Glutamatergic neuron (in vitro differentiated cells): ENCODE data around the gene WNT7B. TPM values are rescaled to one million over a fixed set of nuclear protein-coding genes. Genes with fewer than 3 reads are reported as not detected.

Experiments used
- DNase-seq: peaks from one replicate; pipeline ENCODE4 v3.0.0; 2022
- H3K27ac Mint-ChIP-seq: one replicate; pipeline ENCODE4 v1.8.0; 2020; ENCODE audit warnings: mild to moderate bottlenecking, mixed read lengths, inconsistent platforms; ENCODE audit not compliant: unreplicated experiment
- H3K27me3 Mint-ChIP-seq: one replicate; pipeline ENCODE4 v1.8.0; 2020; ENCODE audit warnings: mild to moderate bottlenecking, moderate library complexity, mixed read lengths, inconsistent platforms; ENCODE audit not compliant: unreplicated experiment
- H3K36me3 Mint-ChIP-seq: one replicate; pipeline ENCODE4 v1.8.0; 2020; ENCODE audit warnings: mild to moderate bottlenecking, mixed read lengths, inconsistent platforms; ENCODE audit not compliant: unreplicated experiment
- H3K4me1 Mint-ChIP-seq: one replicate; pipeline ENCODE4 v1.8.0; 2020; ENCODE audit warnings: mild to moderate bottlenecking, low read depth, mixed read lengths, inconsistent platforms; ENCODE audit not compliant: unreplicated experiment
- H3K4me3 Mint-ChIP-seq: one replicate; pipeline ENCODE4 v1.8.0; 2020; ENCODE audit warnings: mild to moderate bottlenecking, mixed read lengths, inconsistent platforms; ENCODE audit not compliant: unreplicated experiment
- H3K9me3 Mint-ChIP-seq: one replicate; pipeline ENCODE4 v1.8.0; 2020; ENCODE audit warnings: mild to moderate bottlenecking, moderate library complexity, mixed read lengths, inconsistent platforms; ENCODE audit not compliant: unreplicated experiment
- CTCF ChIP-seq: fragments of 200-600 bp; sonication (generic); IDR thresholded peaks from one replicate; pipeline ENCODE4 v1.5.0; 2021; ENCODE audit not compliant: partially characterized antibody, unreplicated experiment
- total RNA-seq: library from RNA; stranded (reverse); fragmentation: NEBNext Ultra II Directional; extraction: Animal tissue kit (Norgen Biotek cat#: 25700); gene quantifications from one replicate; pipeline ENCODE4 v1.2.1, GENCODE V29; 2021; ENCODE audit not compliant: unreplicated experiment

Gene WNT7B
- total RNA-seq, 1 donor from 2014 or later: 0.37 TPM

GRCh38 chr22:45891471-45891995 lies 85.4 kb downstream of the WNT7B start:
- H3K27ac Mint-ChIP-seq: no peak overlapping the region
- peaks cover 3% of the 10 kb centered on the region for H3K9me3 Mint-ChIP-seq
- H3K4me1 Mint-ChIP-seq: no peaks in the 10 kb centered on the region
- no peak overlapping the region for H3K4me3 Mint-ChIP-seq
- no peak for DNase-seq
- no peak for TF ChIP-seq CTCF
- peaks cover 4% of the 10 kb centered on the region for H3K27me3 Mint-ChIP-seq
- H3K36me3 Mint-ChIP-seq: no peaks in the 10 kb centered on the region

GRCh38 chr22:45891021-45891421 lies 85.9 kb downstream of the WNT7B start:
- peaks cover 4% of the 10 kb centered on the region for H3K27me3 Mint-ChIP-seq
- H3K36me3 Mint-ChIP-seq: no peaks in the 10 kb centered on the region
- no peak overlapping the region for H3K27ac Mint-ChIP-seq
- DNase-seq: peak; percentile 51
- H3K9me3 Mint-ChIP-seq: peaks cover 5% of the 10 kb centered on the region
- no peak overlapping the region for H3K4me3 Mint-ChIP-seq
- TF ChIP-seq CTCF: no peak
- H3K4me1 Mint-ChIP-seq: no peaks in the 10 kb centered on the region

GRCh38 chr22:45890351-45890635 lies 86.7 kb downstream of the WNT7B start:
- Mint-ChIP-seq H3K36me3 (no peaks in the 10 kb centered on the region), H3K9me3 (peaks cover 5% of the 10 kb centered on the region), H3K27me3 (peaks cover 4% of the 10 kb centered on the region), H3K4me1 (no peaks in the 10 kb centered on the region), H3K4me3 (no peak overlapping the region), H3K27ac (no peak overlapping the region)
- no peak for TF ChIP-seq CTCF
- no peak for DNase-seq

- peaks cover 5% of the 10 kb centered on the region for H3K9me3 Mint-ChIP-seq
- H3K27ac Mint-ChIP-seq: no peak overlapping the region
- peaks cover 4% of the 10 kb centered on the region for H3K27me3 Mint-ChIP-seq
- no peaks in the 10 kb centered on the region for H3K36me3 Mint-ChIP-seq
- peak; percentile 13 for DNase-seq
- no peak for TF ChIP-seq CTCF
- H3K4me1 Mint-ChIP-seq: no peaks in the 10 kb centered on the region
- H3K4me3 Mint-ChIP-seq: no peak overlapping the region
Observed at GRCh38 chr22:45889539-45890350, 87.2 kb downstream of the WNT7B start.

GRCh38 chr22:45889093-45889538 lies 87.8 kb downstream of the WNT7B start:
- Mint-ChIP-seq H3K27ac (no peak overlapping the region), H3K36me3 (no peaks in the 10 kb centered on the region), H3K4me3 (no peak overlapping the region), H3K27me3 (peaks cover 4% of the 10 kb centered on the region), H3K4me1 (no peaks in the 10 kb centered on the region), H3K9me3 (peaks cover 5% of the 10 kb centered on the region)
- no peak for TF ChIP-seq CTCF
- DNase-seq: peak; percentile 11
